SK-N-SH (cell line): Measurements from ENCODE around the gene PLD3. TPM values are rescaled to one million over a fixed set of nuclear protein-coding genes. Genes with fewer than 3 reads are reported as not detected.

Experiments used
- CTCF ChIA-PET: fragments of 300-600, 350-600 bp; formaldehyde crosslinking; extraction: SDS; loops from one replicate; lab custom pipeline; 2021; lab: Yijun Ruan, JAX
- POLR2A ChIA-PET: fragments of 350-600 bp; sonication (Branson Sonifier 250); formaldehyde crosslinking; extraction: SDS; loops from one replicate; lab custom pipeline; 2020; ENCODE audit warnings: antibody characterized with exemption, inconsistent platforms; lab: Yijun Ruan, JAX
- DNase-seq: peaks from one replicate; pipeline ENCODE4 v3.0.0; 2012
- H2AFZ ChIP-seq: fragments of 200-600 bp; sonication (generic); 2 replicates; pipeline ENCODE4 v1.8.1; 2016; ENCODE audit warnings: antibody characterized with exemption, mild to moderate bottlenecking, low read depth
- H3F3A ChIP-seq: fragments of 200-600 bp; sonication (generic); replicated peaks from 2 replicates; pipeline ENCODE3; 2016; ENCODE audit warnings: antibody characterized with exemption, mild to moderate bottlenecking; ENCODE audit not compliant: insufficient read depth
- H3K27ac ChIP-seq, 2 experiments: fragments of 200-500 bp in 1 of 2; fragments of 200-600 bp in 1 of 2; sonication (Bioruptor generic) in 1 of 2; sonication (generic), shearing (Covaris generic) in 1 of 2; 2 replicates each; pipeline versions ENCODE4 v1.5.1 to v1.6.1; 2014 to 2016; ENCODE audit warnings: low read depth in 2 of 2, inconsistent platforms in 1 of 2, low read length in 1 of 2, mild to moderate bottlenecking in 1 of 2, mixed read lengths in 1 of 2
- H3K27me3 ChIP-seq: fragments of 200-600 bp; sonication (generic), shearing (Covaris generic); 2 replicates; pipeline ENCODE4 v1.6.1; 2016; ENCODE audit warnings: mixed run types; ENCODE audit not compliant: insufficient read depth
- H3K36me3 ChIP-seq, 2 experiments: fragments of 200-500 bp in 1 of 2; fragments of 200-600 bp in 1 of 2; sonication (Bioruptor generic) in 1 of 2; sonication (generic) in 1 of 2; replicated peaks in 1 of 2; 2 replicates each; pipeline versions ENCODE3 to v1.5.1; 2014 to 2016; ENCODE audit warnings: low read length in 1 of 2, mild to moderate bottlenecking in 1 of 2; ENCODE audit not compliant: insufficient read depth in 2 of 2, control insufficient read depth in 1 of 2
- H3K4me1 ChIP-seq, 2 experiments: fragments of 200-500 bp in 1 of 2; fragments of 200-600 bp in 1 of 2; sonication (Bioruptor generic) in 1 of 2; sonication (generic), shearing (Covaris generic) in 1 of 2; 2 replicates each; pipeline versions ENCODE4 v1.5.1 to v1.6.1; 2014 to 2016; ENCODE audit warnings: low read depth in 1 of 2, low read length in 1 of 2, mixed run types in 1 of 2; ENCODE audit not compliant: insufficient read depth in 2 of 2, control insufficient read depth in 1 of 2
- H3K4me2 ChIP-seq: fragments of 200-600 bp; sonication (generic), shearing (Covaris generic); 2 replicates; pipeline ENCODE4 v1.6.1; 2017; ENCODE audit warnings: mixed run types
- H3K4me3 ChIP-seq, 2 experiments: fragments of 200-500 bp in 1 of 2; fragments of 200-600 bp in 1 of 2; sonication (Bioruptor generic) in 1 of 2; sonication (generic), shearing (Covaris generic) in 1 of 2; 2 replicates each; pipeline versions ENCODE4 v1.5.1 to v1.8.1; 2014 to 2016; ENCODE audit warnings: low read depth in 2 of 2, inconsistent platforms in 1 of 2, low read length in 1 of 2, mild to moderate bottlenecking in 1 of 2, mixed read lengths in 1 of 2, moderate library complexity in 1 of 2
- H3K79me2 ChIP-seq: fragments of 200-600 bp; sonication (generic); 2 replicates; pipeline ENCODE4 v1.8.1; 2017; ENCODE audit warnings: mild to moderate bottlenecking; ENCODE audit not compliant: insufficient read depth
- H3K9ac ChIP-seq: fragments of 200-600 bp; sonication (generic); 2 replicates; pipeline ENCODE4 v1.6.1; 2017; ENCODE audit warnings: mixed run types
- H3K9me2 ChIP-seq: fragments of 200-600 bp; sonication (generic); 2 replicates; pipeline ENCODE4 v1.6.1; 2017; ENCODE audit warnings: mixed run types
- H3K9me3 ChIP-seq: fragments of 200-600 bp; sonication (generic); 2 replicates; pipeline ENCODE4 v1.6.1; 2017; ENCODE audit warnings: mixed run types, mild to moderate bottlenecking, moderate library complexity
- H4K20me1 ChIP-seq: fragments of 200-600 bp; sonication (generic); 2 replicates; pipeline ENCODE4 v1.6.1; 2017; ENCODE audit warnings: mild to moderate bottlenecking, mixed run types; ENCODE audit not compliant: insufficient read depth
- CHD2 ChIP-seq: fragments of 150-350 bp; IDR thresholded peaks from 2 replicates; pipeline ENCODE4 v1.6.1; 2018; ENCODE audit warnings: low read length; ENCODE audit not compliant: partially characterized antibody
- CTCF ChIP-seq: fragments of 200-600 bp; sonication (generic); IDR thresholded peaks from 2 replicates; pipeline ENCODE4 v1.6.1; 2017; ENCODE audit warnings: antibody characterized with exemption, mild to moderate bottlenecking, moderate library complexity
- EP300 ChIP-seq, 2 experiments: IDR thresholded peaks; 2 replicates each; pipeline versions ENCODE4 v1.4.0 to v1.6.1; 2012; ENCODE audit warnings: borderline replicate concordance in 1 of 2, low read depth in 1 of 2, low read length in 1 of 2
- MEF2A ChIP-seq: IDR thresholded peaks from 2 replicates; pipeline ENCODE4 v1.4.0; 2012; ENCODE audit warnings: low read depth, borderline replicate concordance
- POLR2AphosphoS5 ChIP-seq: IDR thresholded peaks from 2 replicates; pipeline ENCODE4 v1.6.1; 2012; ENCODE audit warnings: low read depth, low read length
- RAD21 ChIP-seq: IDR thresholded peaks from 2 replicates; pipeline ENCODE4 v1.6.1; 2012; ENCODE audit warnings: mild to moderate bottlenecking, low read length
- REST ChIP-seq: IDR thresholded peaks from 2 replicates; pipeline ENCODE4 v1.6.1; 2012; ENCODE audit warnings: mild to moderate bottlenecking, low read depth, low read length, moderate library complexity
- RFX5 ChIP-seq: IDR thresholded peaks from 2 replicates; pipeline ENCODE4 v1.6.1; 2012; ENCODE audit warnings: mild to moderate bottlenecking, improper control_type of control experiment, low read length
- TAF1 ChIP-seq: IDR thresholded peaks from 2 replicates; pipeline ENCODE4 v1.6.1; 2012; ENCODE audit warnings: low read depth, mild to moderate bottlenecking, low read length, moderate library complexity, borderline replicate concordance
- TEAD4 ChIP-seq: IDR thresholded peaks from 2 replicates; pipeline ENCODE4 v1.4.0; 2012; ENCODE audit warnings: mild to moderate bottlenecking, borderline replicate concordance; ENCODE audit not compliant: insufficient read depth
- USF2 ChIP-seq: fragments of 150-350 bp; IDR thresholded peaks from 2 replicates; pipeline ENCODE4 v1.6.1; 2017; ENCODE audit warnings: antibody characterized with exemption, low read length, low read depth, borderline replicate concordance
- YY1 ChIP-seq: IDR thresholded peaks from 2 replicates; pipeline ENCODE4 v1.4.0; 2012; ENCODE audit warnings: low read depth, mild to moderate bottlenecking
- WGBS: methylation state at CpG from one replicate; pipeline ENCODE4 v1.1.6; 2017; ENCODE audit warnings: low lambda C conversion rate; 5-methylcytosine and 5-hydroxymethylcytosine counted together
- polyA plus RNA-seq, 3 experiments: library from polyadenylated mRNA; depleted of rRNA; stranded (reverse); fragments of >200 nt; gene quantifications; 2 replicates each; pipeline ENCODE4 v1.2.3, GENCODE V29; 2012

PLD3 gene
- polyA plus RNA-seq, 1 of the 3 experiments (the other 2 are of a cell fraction) = 511 TPM

- H3F3A ChIP-seq = no peaks in the 10 kb centered on the region
- POLR2A ChIA-PET = no interaction called here
- CTCF ChIA-PET = interaction anchor here (0.7 to 1.2 kb wide), 3 partner anchors 12 to 311 kb away, joined by 3 to 6 read pairs (median 3); no protein-coding TSS in a partner anchor
- H3K36me3 ChIP-seq = peaks cover 0 to 55% of the 10 kb centered on the region in 2 experiments
- H3K9ac ChIP-seq = no peak overlapping the region
- H4K20me1 ChIP-seq = no peaks in the 10 kb centered on the region
- no peaks in the 10 kb centered on the region for H3K4me1 ChIP-seq
- DNase-seq = no peak
- no peak for TF ChIP-seq TEAD4
- no peak for TF ChIP-seq USF2
- no peak for TF ChIP-seq TAF1
- TF ChIP-seq MEF2A = no peak
- no peak for TF ChIP-seq EP300 (IDR thresholded peaks at IDR 0.05; ENCODE audit: borderline replicate concordance in 1 of 2, low read depth in 1 of 2, low read length in 1 of 2)
- TF ChIP-seq RFX5 = no peak
- no peak for TF ChIP-seq CHD2
- no peak for TF ChIP-seq POLR2AphosphoS5
- TF ChIP-seq REST = no peak
- no peak for TF ChIP-seq CTCF
- H3K4me2 ChIP-seq = no peak overlapping the region
- no peak overlapping the region for H3K27ac ChIP-seq
- no peak overlapping the region for H2AFZ ChIP-seq
- H3K9me2 ChIP-seq = no peaks in the 10 kb centered on the region
- no peaks in the 10 kb centered on the region for H3K79me2 ChIP-seq
- WGBS = 89% methylated on average over 13 of the region's 13 CpGs
- no peaks in the 10 kb centered on the region for H3K9me3 ChIP-seq
- no peak overlapping the region for H3K4me3 ChIP-seq
- no peaks in the 10 kb centered on the region for H3K27me3 ChIP-seq
These were observed 24.8 kb upstream of the PLD3 start for GRCh38 chr19:40323705-40324104.

GRCh38 chr19:40326201-40326600 is 22.3 kb upstream of the PLD3 start:
- no peaks in the 10 kb centered on the region; a peak in 1 of 4 replicates for H3K4me1 ChIP-seq
- TF ChIP-seq MEF2A (no peak), RAD21 (no peak), YY1 (no peak)
- no peak overlapping the region for H3K4me2 ChIP-seq
- no peaks in the 10 kb centered on the region for H3K79me2 ChIP-seq
- 94% methylated on average over 12 of the region's 14 CpGs for WGBS
- no peaks in the 10 kb centered on the region for H3K9me3 ChIP-seq
- ChIA-PET POLR2A (no interaction called here), CTCF (no interaction called here)
- no peak overlapping the region for H2AFZ ChIP-seq
- H3F3A ChIP-seq = no peaks in the 10 kb centered on the region
- no peak for DNase-seq
- peaks cover 3 to 61% of the 10 kb centered on the region in 2 experiments for H3K36me3 ChIP-seq
- no peaks in the 10 kb centered on the region for H3K27me3 ChIP-seq
- H3K9ac ChIP-seq = no peak overlapping the region
- no peak overlapping the region for H3K27ac ChIP-seq
- H3K9me2 ChIP-seq = no peaks in the 10 kb centered on the region
- no peaks in the 10 kb centered on the region for H4K20me1 ChIP-seq
- no peak overlapping the region for H3K4me3 ChIP-seq
